H9 (cell line): ENCODE data around the gene MAPK6. TPM values are rescaled to one million over a fixed set of nuclear protein-coding genes. Genes with fewer than 3 reads are reported as not detected.
A peak's percentile ranks its signal among the peaks of the same experiment; 100 is the strongest.

Experiments used
- DNase-seq: peaks from one replicate; pipeline ENCODE4 v3.0.0-alpha.2; 2017
- H2AFZ ChIP-seq: one replicate; pipeline ENCODE4 v1.6.1; 2013; ENCODE audit warnings: mild to moderate bottlenecking, low read length, control low read depth, moderate library complexity
- H2AK5ac ChIP-seq: 2 replicates; pipeline ENCODE4 v1.6.1; 2013; ENCODE audit warnings: low read length, control low read depth, mixed read lengths; ENCODE audit not compliant: insufficient read length
- H2BK120ac ChIP-seq: one replicate; pipeline ENCODE4 v1.6.1; 2013; ENCODE audit warnings: low read depth, mild to moderate bottlenecking, low read length, control low read depth, inconsistent platforms; ENCODE audit not compliant: poor library complexity, severe bottlenecking
- H2BK12ac ChIP-seq: 2 replicates; pipeline ENCODE4 v1.6.1; 2013; ENCODE audit warnings: low read length, control low read depth, mixed read lengths, low read depth; ENCODE audit not compliant: insufficient read length
- H2BK15ac ChIP-seq: 2 replicates; pipeline ENCODE4 v1.6.1; 2013; ENCODE audit warnings: low read depth, low read length, control low read depth
- H2BK20ac ChIP-seq: one replicate; pipeline ENCODE4 v1.6.1; 2013; ENCODE audit warnings: low read depth, mild to moderate bottlenecking, low read length, control low read depth, inconsistent platforms; ENCODE audit not compliant: poor library complexity, severe bottlenecking
- H2BK5ac ChIP-seq: 2 replicates; pipeline ENCODE4 v1.6.1; 2013; ENCODE audit warnings: low read length, control low read depth, mixed read lengths; ENCODE audit not compliant: insufficient read length
- H3K14ac ChIP-seq: 2 replicates; pipeline ENCODE4 v1.6.1; 2013; ENCODE audit warnings: low read length, control low read depth; ENCODE audit not compliant: insufficient read depth
- H3K18ac ChIP-seq: 2 replicates; pipeline ENCODE4 v1.6.1; 2013; ENCODE audit warnings: low read depth, mild to moderate bottlenecking, mixed read lengths, low read length, control low read depth; ENCODE audit not compliant: insufficient read length
- H3K23ac ChIP-seq: 2 replicates; pipeline ENCODE4 v1.6.1; 2013; ENCODE audit warnings: low read length, control low read depth, mixed read lengths, low read depth; ENCODE audit not compliant: insufficient read length
- H3K23me2 ChIP-seq: 2 replicates; pipeline ENCODE4 v1.6.1; 2013; ENCODE audit warnings: low read depth, mild to moderate bottlenecking, mixed read lengths, low read length, control low read depth; ENCODE audit not compliant: insufficient read length, poor library complexity, severe bottlenecking
- H3K27ac ChIP-seq: 2 replicates; pipeline ENCODE4 v1.5.1; 2013; ENCODE audit warnings: low read length, control low read depth, mixed read lengths, low read depth; ENCODE audit not compliant: insufficient read length
- H3K27me3 ChIP-seq: 2 replicates; pipeline ENCODE4 v1.6.1; 2013; ENCODE audit warnings: low read length, control low read depth, inconsistent platforms; ENCODE audit not compliant: insufficient read depth
- H3K4ac ChIP-seq: 2 replicates; pipeline ENCODE4 v1.6.1; 2013; ENCODE audit warnings: low read depth, mild to moderate bottlenecking, control low read depth, inconsistent platforms, low read length, moderate library complexity
- H3K4me1 ChIP-seq: 2 replicates; pipeline ENCODE4 v1.6.1; 2013; ENCODE audit warnings: low read length, control low read depth, inconsistent platforms; ENCODE audit not compliant: insufficient read depth
- H3K4me2 ChIP-seq: 2 replicates; pipeline ENCODE4 v1.6.1; 2013; ENCODE audit warnings: low read length, control low read depth, mixed read lengths; ENCODE audit not compliant: insufficient read length, insufficient read depth
- H3K56ac ChIP-seq: 2 replicates; pipeline ENCODE4 v1.6.1; 2013; ENCODE audit warnings: low read depth, mild to moderate bottlenecking, mixed read lengths, low read length, control low read depth; ENCODE audit not compliant: insufficient read length
- H3K79me1 ChIP-seq: 2 replicates; pipeline ENCODE4 v1.6.1; 2013; ENCODE audit warnings: low read depth, mild to moderate bottlenecking, moderate library complexity, low read length, control low read depth, inconsistent platforms; ENCODE audit not compliant: insufficient read depth, poor library complexity, severe bottlenecking
- H3K79me2 ChIP-seq: 2 replicates; pipeline ENCODE4 v1.6.1; 2013; ENCODE audit warnings: low read length, control low read depth, inconsistent platforms; ENCODE audit not compliant: insufficient read depth
- H3K9ac ChIP-seq: 2 replicates; pipeline ENCODE4 v1.6.1; 2013; ENCODE audit warnings: low read length, control low read depth, mixed read lengths; ENCODE audit not compliant: insufficient read length; ENCODE audit errors: extremely low read depth
- H3K9me3 ChIP-seq: one replicate; pipeline ENCODE4 v1.6.1; 2013; ENCODE audit warnings: low read depth, low read length, inconsistent platforms; ENCODE audit not compliant: control insufficient read depth
- H3T11ph ChIP-seq: one replicate; pipeline ENCODE4 v1.6.1; 2013; ENCODE audit warnings: mild to moderate bottlenecking, low read length, control low read depth, inconsistent platforms
- H4K20me1 ChIP-seq: one replicate; pipeline ENCODE4 v1.6.1; 2013; ENCODE audit not compliant: control insufficient read depth, insufficient read length, insufficient read depth
- H4K5ac ChIP-seq: 2 replicates; pipeline ENCODE4 v1.6.1; 2013; ENCODE audit warnings: low read depth, mild to moderate bottlenecking, mixed read lengths, low read length, control low read depth; ENCODE audit not compliant: insufficient read length
- H4K8ac ChIP-seq: replicated peaks from 2 replicates; pipeline ENCODE4 v1.6.1; 2013; ENCODE audit warnings: low read length, control low read depth, mixed read lengths, low read depth; ENCODE audit not compliant: insufficient read length
- H4K91ac ChIP-seq: 2 replicates; pipeline ENCODE4 v1.6.1; 2013; ENCODE audit warnings: low read depth, mild to moderate bottlenecking, moderate library complexity, mixed read lengths, low read length, control low read depth; ENCODE audit not compliant: insufficient read length
- H3K27ac Mint-ChIP-seq, 3 experiments: 2 replicates in 2 of 3; 3 replicates in 1 of 3; pipeline ENCODE4 v1.8.0; 2020 to 2021; ENCODE audit warnings: mixed read lengths in 3 of 3, mild to moderate bottlenecking in 1 of 3, moderate library complexity in 1 of 3
- H3K27me3 Mint-ChIP-seq: 2 replicates; pipeline ENCODE4 v1.8.0; 2021; ENCODE audit warnings: low read depth, mild to moderate bottlenecking, moderate library complexity, mixed read lengths
- H3K36me3 Mint-ChIP-seq, 3 experiments: 2 replicates in 2 of 3; 3 replicates in 1 of 3; pipeline ENCODE4 v1.8.0; 2020 to 2021; ENCODE audit warnings: low read depth in 3 of 3, mixed read lengths in 3 of 3; ENCODE audit not compliant: insufficient read depth in 1 of 3
- H3K4me1 Mint-ChIP-seq, 2 experiments: 2 replicates each; pipeline ENCODE4 v1.8.0; 2020; ENCODE audit warnings: mixed read lengths in 2 of 2
- H3K4me3 Mint-ChIP-seq, 2 experiments: 2 replicates in 1 of 2; 3 replicates in 1 of 2; pipeline ENCODE4 v1.8.0; 2020 to 2021; ENCODE audit warnings: mild to moderate bottlenecking in 2 of 2, mixed read lengths in 2 of 2, moderate library complexity in 1 of 2
- H3K9me3 Mint-ChIP-seq, 2 experiments: 2 replicates in 1 of 2; 3 replicates in 1 of 2; pipeline ENCODE4 v1.8.0; 2020; ENCODE audit warnings: mild to moderate bottlenecking in 2 of 2, mixed read lengths in 2 of 2, moderate library complexity in 1 of 2
- WGBS: extraction: QIAGEN DNeasy Blood & Tissue Kit; methylation state at CpG from one replicate; pipeline ENCODE4 v1.1.7; 2013; ENCODE audit warnings: missing lambda C conversion rate, low lambda C conversion rate, mixed read lengths; ENCODE audit not compliant: insufficient read length; ENCODE audit errors: extremely low coverage; 5-methylcytosine and 5-hydroxymethylcytosine counted together
- total RNA-seq: library from RNA; stranded (reverse); gene quantifications from 2 replicates; pipeline ENCODE4 v1.2.1, GENCODE V29; 2021
- TF ChIP-seq, protein P1 (sequence below): fragments of 200-600 bp; sonication (generic); conservative IDR thresholded peaks from 3 replicates; pipeline ENCODE4 v1.8.0; 2021; ENCODE audit warnings: antibody characterized with exemption, mild to moderate bottlenecking

Gene MAPK6
- total RNA-seq, 1 experiment from 2014 or later: 88.6 TPM

GRCh38 chr15:51969728-51970127 lies 49.3 kb upstream of the MAPK6 start:
- Histone ChIP-seq H3K27me3 (no peaks in the 10 kb centered on the region), H3K14ac (no peak overlapping the region), H2BK15ac (no peak overlapping the region), H2AK5ac (no peak overlapping the region), H2BK20ac (no peak overlapping the region), H3T11ph (no peak overlapping the region), H4K5ac (no peak overlapping the region), H3K4ac (no peak overlapping the region), H3K23me2 (peaks cover 4% of the 10 kb centered on the region), H3K9me3 (no peaks in the 10 kb centered on the region), H4K20me1 (no peaks in the 10 kb centered on the region), H3K79me1 (peaks cover 3% of the 10 kb centered on the region), H4K8ac (no peak overlapping the region), H3K23ac (no peak overlapping the region), H3K4me2 (no peak overlapping the region), H4K91ac (no peak overlapping the region), H2BK120ac (no peak overlapping the region), H3K27ac (no peak overlapping the region), H2BK12ac (no peak overlapping the region), H3K4me1 (no peaks in the 10 kb centered on the region), H2BK5ac (no peak overlapping the region), H3K9ac (no peak overlapping the region), H3K79me2 (peaks cover 19% of the 10 kb centered on the region; the same call in 1 of the 2 replicates), H3K56ac (no peak overlapping the region), H2AFZ (no peak overlapping the region), H3K18ac (no peak overlapping the region)
- DNase-seq: no peak
- H3K9me3 Mint-ChIP-seq: peaks cover 3 to 4% of the 10 kb centered on the region in 2 experiments; a peak in 4 of 5 replicates
- H3K4me1 Mint-ChIP-seq: peaks cover 7 to 13% of the 10 kb centered on the region in 2 experiments
- TF ChIP-seq, protein P1, sequence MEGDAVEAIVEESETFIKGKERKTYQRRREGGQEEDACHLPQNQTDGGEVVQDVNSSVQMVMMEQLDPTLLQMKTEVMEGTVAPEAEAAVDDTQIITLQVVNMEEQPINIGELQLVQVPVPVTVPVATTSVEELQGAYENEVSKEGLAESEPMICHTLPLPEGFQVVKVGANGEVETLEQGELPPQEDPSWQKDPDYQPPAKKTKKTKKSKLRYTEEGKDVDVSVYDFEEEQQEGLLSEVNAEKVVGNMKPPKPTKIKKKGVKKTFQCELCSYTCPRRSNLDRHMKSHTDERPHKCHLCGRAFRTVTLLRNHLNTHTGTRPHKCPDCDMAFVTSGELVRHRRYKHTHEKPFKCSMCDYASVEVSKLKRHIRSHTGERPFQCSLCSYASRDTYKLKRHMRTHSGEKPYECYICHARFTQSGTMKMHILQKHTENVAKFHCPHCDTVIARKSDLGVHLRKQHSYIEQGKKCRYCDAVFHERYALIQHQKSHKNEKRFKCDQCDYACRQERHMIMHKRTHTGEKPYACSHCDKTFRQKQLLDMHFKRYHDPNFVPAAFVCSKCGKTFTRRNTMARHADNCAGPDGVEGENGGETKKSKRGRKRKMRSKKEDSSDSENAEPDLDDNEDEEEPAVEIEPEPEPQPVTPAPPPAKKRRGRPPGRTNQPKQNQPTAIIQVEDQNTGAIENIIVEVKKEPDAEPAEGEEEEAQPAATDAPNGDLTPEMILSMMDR: no peak
- no CpG with 5 or more reads among the region's 4 CpGs for WGBS
- peak overlapping the region; percentile 99 to 100; a peak in 3 of 5 replicates for H3K4me3 Mint-ChIP-seq
- no peaks in the 10 kb centered on the region; the same call in 1 of the 2 replicates for H3K27me3 Mint-ChIP-seq
- H3K27ac Mint-ChIP-seq: peak overlapping the region in 1 of 3 experiments; percentile 34; a peak in 1 of 7 replicates
- H3K36me3 Mint-ChIP-seq: peaks cover 10 to 23% (median 20%) of the 10 kb centered on the region in 3 experiments
